HG02852 (cell line): ENCODE measurements around the gene ITFG2.
"Not testable (repeated sequence)": the region's sequence is repeated elsewhere in the genome, so short reads cannot be mapped to it uniquely, and the experiment has no call there.

Experiments used
- ATAC-seq: cut with Tn5 transposase; IDR thresholded peaks from one replicate; pipeline ENCODE4 v1.9.1; 2021; ENCODE audit warnings: mild to moderate bottlenecking, moderate library complexity; ENCODE audit not compliant: unreplicated experiment

Gene ITFG2

DNA sequence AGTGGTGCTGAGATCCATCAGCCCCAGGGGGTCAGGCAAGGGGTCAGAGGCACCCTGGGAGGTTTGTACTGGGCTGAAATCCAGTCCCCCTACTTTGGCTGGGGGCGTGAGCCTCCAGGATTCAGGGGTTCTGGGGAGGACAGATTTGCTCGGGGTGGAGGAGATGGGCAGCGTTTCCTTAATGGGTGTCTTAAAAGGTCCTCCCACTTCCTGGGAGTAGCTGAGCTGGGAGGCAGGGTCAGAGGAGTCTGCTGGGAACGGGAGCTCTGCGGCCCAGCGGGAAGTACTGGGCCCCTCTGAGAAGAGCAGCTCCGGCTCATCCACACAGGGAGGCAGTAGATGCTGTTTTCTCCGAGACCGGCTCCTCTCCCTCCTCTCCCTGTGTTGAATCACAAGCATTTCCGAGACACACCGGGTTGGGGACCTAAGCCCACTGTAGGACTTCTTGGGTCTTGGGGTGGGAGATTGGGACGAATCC lies 46.5 kb downstream of the ITFG2 start:
- no peak for ATAC-seq

GRCh38 chr12:2860170-2860569 lies 47.7 kb downstream of the ITFG2 start:
- ATAC-seq, result no peak

DNA sequence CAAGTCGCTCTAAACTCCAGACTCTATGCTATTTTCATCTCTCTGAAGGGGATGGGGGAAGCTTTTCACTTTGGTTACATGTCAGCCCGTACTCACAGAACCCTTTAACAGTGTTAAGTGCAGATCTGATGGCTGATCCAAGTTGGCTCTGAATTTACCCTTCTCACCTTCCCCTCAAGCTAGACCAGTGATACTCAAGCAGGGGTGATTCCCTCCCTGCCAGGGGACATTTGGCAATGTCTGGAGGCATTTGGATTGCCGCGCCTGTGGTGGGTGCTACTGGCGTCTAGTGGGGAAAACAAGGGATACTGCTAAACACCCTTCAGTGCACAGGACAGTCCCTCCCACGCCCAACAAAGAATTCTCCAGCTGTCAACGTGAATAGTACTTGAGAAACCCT lies 50.4 kb downstream of the ITFG2 start:
- no peak for ATAC-seq

DNA sequence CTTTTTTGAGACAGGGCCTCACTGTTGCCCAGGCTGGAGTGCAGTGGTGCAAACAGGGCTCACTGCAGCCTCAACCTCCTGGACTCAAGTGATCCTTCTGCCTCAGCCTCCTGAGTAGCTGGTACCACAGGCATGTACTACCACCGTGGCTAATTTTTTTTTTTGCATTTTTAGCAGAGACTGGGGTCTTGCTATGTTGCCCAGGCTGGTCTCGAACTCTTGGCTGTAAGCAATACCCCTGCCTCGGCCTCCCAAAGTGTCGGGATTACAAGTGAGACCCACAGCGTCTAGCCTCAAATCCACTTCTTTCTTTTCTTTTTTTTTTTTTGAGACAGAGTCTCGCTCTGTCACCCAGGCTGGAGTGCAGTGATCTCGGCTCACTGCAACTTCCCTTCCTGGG lies 50.9 kb downstream of the ITFG2 start:
- not testable (repeated sequence) for ATAC-seq

- ATAC-seq, result no peak
Measured at GRCh38 chr12:2864198-2864597, 51.7 kb downstream of the ITFG2 start.

- ATAC-seq, result not testable (repeated sequence)
Measured at GRCh38 chr12:2868986-2869632, 56.6 kb downstream of the ITFG2 start.
